H1 (cell line): ENCODE results near the gene TRAF3. TPM values are rescaled to one million over a fixed set of nuclear protein-coding genes. Genes with fewer than 3 reads are reported as not detected.

Experiments used
- CTCF ChIA-PET: fragments of 300-600 bp; sonication (Branson Sonifier 250); formaldehyde crosslinking; loops from one replicate; lab custom pipeline; 2021; ENCODE audit not compliant: partially characterized antibody; lab: Charles Lee
- POLR2A ChIA-PET: fragments of 300-600 bp; sonication (Branson Sonifier 250); formaldehyde crosslinking; loops from one replicate; lab custom pipeline; 2021; ENCODE audit warnings: inconsistent platforms; ENCODE audit not compliant: partially characterized antibody; lab: Charles Lee
- DNase-seq, 2 experiments: peaks; one replicate each; pipeline versions ENCODE4 v3.0.0 to v3.0.0-alpha.2; 2010 to 2022; ENCODE audit warnings: low spot score in 2 of 2, low read depth in 1 of 2, mixed read lengths in 1 of 2
- FAIRE-seq: peaks from 2 replicates; lab custom pipeline; 2011; peaks lifted over from hg19 to GRCh38; lab: Jason Lieb, UNC
- H2AFZ ChIP-seq: 2 replicates; pipeline ENCODE4 v1.8.1; 2012; ENCODE audit warnings: low read length, inconsistent platforms
- H2AK5ac ChIP-seq: 2 replicates; pipeline ENCODE4 v1.6.1; 2013; ENCODE audit warnings: low read depth, low read length
- H2BK120ac ChIP-seq: replicated peaks from 2 replicates; pipeline ENCODE3; 2013; ENCODE audit warnings: low read depth, low read length, inconsistent platforms
- H2BK12ac ChIP-seq: 2 replicates; pipeline ENCODE4 v1.6.1; 2013; ENCODE audit warnings: low read depth, low read length
- H2BK15ac ChIP-seq: 2 replicates; pipeline ENCODE4 v1.6.1; 2013; ENCODE audit warnings: low read length
- H2BK20ac ChIP-seq: 2 replicates; pipeline ENCODE4 v1.6.1; 2013; ENCODE audit warnings: low read length
- H2BK5ac ChIP-seq: 2 replicates; pipeline ENCODE4 v1.6.1; 2013; ENCODE audit warnings: low read depth, low read length
- H3K14ac ChIP-seq: 2 replicates; pipeline ENCODE4 v1.6.1; 2013; ENCODE audit warnings: inconsistent platforms; ENCODE audit not compliant: insufficient read length
- H3K18ac ChIP-seq: 2 replicates; pipeline ENCODE4 v1.6.1; 2013; ENCODE audit warnings: low read length; ENCODE audit errors: extremely low read depth
- H3K23ac ChIP-seq: 2 replicates; pipeline ENCODE4 v1.6.1; 2013; ENCODE audit warnings: inconsistent platforms; ENCODE audit not compliant: insufficient read length
- H3K23me2 ChIP-seq: 2 replicates; pipeline ENCODE4 v1.6.1; 2013; ENCODE audit warnings: low read depth, low read length
- H3K27ac ChIP-seq: 2 replicates; pipeline ENCODE4 v1.6.1; 2011; ENCODE audit warnings: low read depth, low read length, inconsistent platforms
- H3K27me3 ChIP-seq, 4 experiments: replicated peaks in 1 of 4; 1 replicate in 1 of 4; 2 replicates in 3 of 4; pipeline versions ENCODE4 v1.6.1 to v1.8.1; 2011 to 2013; ENCODE audit warnings: low read length in 3 of 4, mild to moderate bottlenecking in 3 of 4, inconsistent platforms in 2 of 4, mixed read lengths in 2 of 4, moderate library complexity in 1 of 4; ENCODE audit not compliant: control insufficient read depth in 3 of 4, insufficient read depth in 3 of 4; ENCODE audit errors: extremely low read depth in 1 of 4
- H3K36me3 ChIP-seq, 4 experiments: 2 replicates each; pipeline versions ENCODE4 v1.6.1 to v1.8.1; 2011 to 2013; ENCODE audit warnings: mild to moderate bottlenecking in 4 of 4, low read length in 3 of 4, moderate library complexity in 2 of 4, control low read depth in 1 of 4, inconsistent platforms in 1 of 4; ENCODE audit not compliant: insufficient read depth in 4 of 4, control insufficient read depth in 2 of 4
- H3K4ac ChIP-seq: replicated peaks from 2 replicates; pipeline ENCODE3; 2013; ENCODE audit warnings: low read length, low read depth, mixed read lengths, inconsistent platforms; ENCODE audit not compliant: insufficient read length
- H3K4me1 ChIP-seq, 4 experiments: replicated peaks in 1 of 4; 1 replicate in 1 of 4; 2 replicates in 3 of 4; pipeline versions ENCODE4 v1.6.1 to v1.8.1; 2011 to 2013; ENCODE audit warnings: low read length in 3 of 4, inconsistent platforms in 2 of 4, mixed read lengths in 1 of 4; ENCODE audit not compliant: insufficient read depth in 4 of 4, control insufficient read depth in 3 of 4
- H3K4me2 ChIP-seq, 2 experiments: 2 replicates each; pipeline versions ENCODE4 v1.6.1 to v1.8.1; 2011 to 2013; ENCODE audit warnings: low read depth in 2 of 2, low read length in 2 of 2, control low read depth in 1 of 2, inconsistent platforms in 1 of 2, mild to moderate bottlenecking in 1 of 2; ENCODE audit not compliant: insufficient read depth in 1 of 2
- H3K4me3 ChIP-seq, 4 experiments: fragments of 200-600, 300-600 bp in 1 of 4; sonication (generic), shearing (Covaris generic), sonication (Bioruptor Twin) in 1 of 4; 2 replicates each; pipeline versions ENCODE4 v1.5.1 to v1.8.1; 2011 to 2016; ENCODE audit warnings: low read length in 4 of 4, low read depth in 3 of 4, control low read depth in 2 of 4, inconsistent platforms in 2 of 4, mild to moderate bottlenecking in 2 of 4, mixed read lengths in 1 of 4, moderate library complexity in 1 of 4; ENCODE audit not compliant: insufficient read depth in 2 of 4; ENCODE audit errors: extremely low read depth in 1 of 4
- H3K56ac ChIP-seq: replicated peaks from 2 replicates; pipeline ENCODE3; 2013; ENCODE audit warnings: low read depth, mild to moderate bottlenecking, mixed read lengths, low read length, inconsistent platforms; ENCODE audit not compliant: insufficient read length
- H3K79me1 ChIP-seq: 2 replicates; pipeline ENCODE4 v1.6.1; 2013; ENCODE audit warnings: low read depth, low read length, control low read depth
- H3K79me2 ChIP-seq, 2 experiments: 2 replicates each; pipeline versions ENCODE4 v1.6.1 to v1.8.1; 2012 to 2013; ENCODE audit warnings: low read length in 2 of 2, mild to moderate bottlenecking in 2 of 2, inconsistent platforms in 1 of 2; ENCODE audit not compliant: insufficient read depth in 2 of 2, control insufficient read depth in 1 of 2
- H3K9ac ChIP-seq, 4 experiments: replicated peaks in 1 of 4; 1 replicate in 1 of 4; 2 replicates in 3 of 4; pipeline versions ENCODE4 v1.6.1 to v1.8.1; 2011 to 2013; ENCODE audit warnings: low read depth in 3 of 4, low read length in 3 of 4, control low read depth in 2 of 4, mild to moderate bottlenecking in 2 of 4, moderate library complexity in 2 of 4, inconsistent platforms in 1 of 4; ENCODE audit errors: extremely low read depth in 1 of 4
- H3K9me3 ChIP-seq, 2 experiments: 2 replicates each; pipeline versions ENCODE4 v1.6.1 to v1.8.1; 2012 to 2013; ENCODE audit warnings: mild to moderate bottlenecking in 2 of 2, moderate library complexity in 2 of 2, control low read depth in 1 of 2, inconsistent platforms in 1 of 2, low read depth in 1 of 2, low read length in 1 of 2, mixed read lengths in 1 of 2; ENCODE audit not compliant: insufficient read depth in 2 of 2
- H4K20me1 ChIP-seq, 2 experiments: replicated peaks in 1 of 2; 2 replicates each; pipeline versions ENCODE3 to v1.8.1; 2011 to 2013; ENCODE audit warnings: inconsistent platforms in 2 of 2, low read length in 2 of 2, mild to moderate bottlenecking in 1 of 2; ENCODE audit not compliant: insufficient read depth in 2 of 2, control insufficient read depth in 1 of 2
- H4K5ac ChIP-seq: 2 replicates; pipeline ENCODE4 v1.6.1; 2013; ENCODE audit warnings: low read length, low read depth, mixed read lengths, inconsistent platforms; ENCODE audit not compliant: insufficient read length
- H4K8ac ChIP-seq: 2 replicates; pipeline ENCODE4 v1.8.0; 2013; ENCODE audit warnings: mild to moderate bottlenecking, moderate library complexity, low read length, inconsistent platforms; ENCODE audit not compliant: insufficient read depth; ENCODE audit errors: extremely low read depth
- H4K91ac ChIP-seq: replicated peaks from 2 replicates; pipeline ENCODE3; 2013; ENCODE audit warnings: low read length, mixed read lengths, inconsistent platforms; ENCODE audit not compliant: insufficient read length
- ASH2L ChIP-seq: fragments of 200-600, 300-600 bp; sonication (generic); IDR thresholded peaks from one replicate; pipeline ENCODE4 v1.7.1; 2017; ENCODE audit warnings: low read length
- E2F6 ChIP-seq: IDR thresholded peaks from 2 replicates; pipeline ENCODE4 v1.6.1; 2012; ENCODE audit warnings: inconsistent platforms
- EP300 ChIP-seq, 2 experiments: IDR thresholded peaks; 1 replicate in 1 of 2; 2 replicates in 1 of 2; pipeline ENCODE4 v1.6.1; 2011 to 2012; ENCODE audit warnings: low read depth in 2 of 2, low read length in 2 of 2, mild to moderate bottlenecking in 2 of 2, borderline replicate concordance in 1 of 2, inconsistent platforms in 1 of 2, moderate library complexity in 1 of 2
- EZH2 ChIP-seq: fragments of 200-600 bp; sonication (generic); IDR thresholded peaks from 2 replicates; pipeline ENCODE4 v1.7.1; 2012; ENCODE audit warnings: low read depth, mild to moderate bottlenecking, moderate library complexity, low read length, inconsistent platforms; ENCODE audit not compliant: severe bottlenecking
- RBBP5 ChIP-seq: IDR thresholded peaks from 2 replicates; pipeline ENCODE4 v1.7.1; 2012; ENCODE audit warnings: low read depth, mild to moderate bottlenecking, inconsistent platforms, low read length, moderate library complexity, borderline replicate concordance
- SRF ChIP-seq: IDR thresholded peaks from 2 replicates; pipeline ENCODE4 v1.6.1; 2011; ENCODE audit warnings: mild to moderate bottlenecking, low read depth, low read length, moderate library complexity
- TAF1 ChIP-seq: IDR thresholded peaks from 2 replicates; pipeline ENCODE4 v1.6.1; 2011; ENCODE audit warnings: mild to moderate bottlenecking, low read depth, low read length
- WGBS, 2 experiments: shearing (Covaris generic) in 1 of 2; methylation state at CpG; one replicate each; pipeline versions ENCODE4 v1.1.6 to v1.1.7; 2013 to 2015; ENCODE audit warnings: low lambda C conversion rate in 2 of 2, mixed read lengths in 2 of 2, inconsistent platforms in 1 of 2, low coverage in 1 of 2, missing lambda C conversion rate in 1 of 2; ENCODE audit not compliant: insufficient replicate concordance in 2 of 2, insufficient coverage in 1 of 2, insufficient read length in 1 of 2; ENCODE audit errors: extremely low coverage in 1 of 2, missing lambda C conversion rate in 1 of 2; 5-methylcytosine and 5-hydroxymethylcytosine counted together
- polyA plus RNA-seq, 7 experiments: library from polyadenylated mRNA; depleted of rRNA in 3 of 7; stranded (reverse) in 5 of 7; unstranded in 2 of 7; fragments of >200 nt in 5 of 7; fragments of 200-250 nt in 2 of 7; gene quantifications; 1 replicate in 5 of 7; 2 replicates in 1 of 7; 4 replicates in 1 of 7; pipeline versions ENCODE4 v1.2.1 to v1.2.3, GENCODE V29; 2011 to 2013; ENCODE audit warnings: missing spikeins in 2 of 7, mixed read lengths in 2 of 7
- total RNA-seq: library from RNA; stranded (reverse); fragmentation: NEBNext Ultra II Directional; extraction: Animal tissue kit (Norgen Biotek cat#: 25700); gene quantifications from 2 replicates; pipeline ENCODE4 v1.2.1, GENCODE V29; 2021

The TRAF3 gene
- total and polyA plus RNA-seq, 2 of the 8 experiments (the other 6 are each of a cell fraction or from before 2014, with no cell fraction given), result 5.8 to 12.1 TPM

DNA sequence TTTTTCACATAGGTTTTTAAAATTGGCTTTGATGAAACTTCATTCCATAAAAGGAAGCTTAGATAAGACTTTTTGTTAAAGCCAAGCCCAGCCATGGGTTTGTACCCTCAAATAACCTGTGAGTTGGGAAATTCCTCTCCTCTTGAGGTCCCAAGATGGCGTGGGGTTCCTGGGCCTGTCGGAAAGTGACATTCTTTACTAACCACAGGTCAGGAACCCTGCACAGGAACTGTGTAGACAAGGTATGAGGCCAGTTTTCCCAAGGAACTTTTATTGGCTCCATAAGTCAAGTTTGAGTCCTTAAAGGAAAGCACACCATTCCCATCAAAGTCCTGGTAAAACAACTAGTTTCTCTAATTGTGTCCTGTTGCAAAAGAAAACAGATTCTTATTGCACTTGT, 80.2 kb downstream of the TRAF3 start:
- DNase-seq, result no peak
- 100% methylated on average over 2 of the region's 2 CpGs; no CpG with 5 or more reads in 1 of the 2 experiments for WGBS, 2 experiments
- Histone ChIP-seq H4K8ac (no peak overlapping the region), H3K23ac (no peak overlapping the region), H3K9me3 (peaks cover 0 to 9% of the 10 kb centered on the region in 2 experiments; a peak in 2 of 4 replicates), H3K4me2 (no peak overlapping the region), H2AFZ (no peak overlapping the region), H3K56ac (no peak overlapping the region), H4K5ac (no peak overlapping the region), H2BK12ac (no peak overlapping the region), H3K36me3 (peaks cover 0 to 5% (median 0%) of the 10 kb centered on the region in 4 experiments; a peak in 2 of 8 replicates), H3K4me3 (no peak overlapping the region), H4K91ac (no peak overlapping the region), H2BK15ac (no peak overlapping the region), H2AK5ac (no peak overlapping the region), H3K79me2 (no peaks in the 10 kb centered on the region), H3K4me1 (no peaks in the 10 kb centered on the region), H2BK20ac (no peak overlapping the region), H3K4ac (no peak overlapping the region), H3K23me2 (no peaks in the 10 kb centered on the region), H3K27ac (no peak overlapping the region), H3K27me3 (no peaks in the 10 kb centered on the region), H3K14ac (no peak overlapping the region), H3K18ac (no peak overlapping the region), H4K20me1 (no peaks in the 10 kb centered on the region), H3K9ac (no peak overlapping the region), H3K79me1 (no peaks in the 10 kb centered on the region), H2BK120ac (no peak overlapping the region), H2BK5ac (no peak overlapping the region)
- TF ChIP-seq TAF1, result no peak
- TF ChIP-seq ASH2L, result no peak
- TF ChIP-seq EP300 (IDR thresholded peaks at IDR 0.05; ENCODE audit: borderline replicate concordance in 1 of 2, low read depth in 2 of 2, low read length in 2 of 2), result no peak
- TF ChIP-seq RBBP5, result no peak
- TF ChIP-seq EZH2, result no peak
- TF ChIP-seq SRF, result no peak
- TF ChIP-seq E2F6, result no peak
- CTCF ChIA-PET, result interaction anchor here (0.6 kb wide), 2 partner anchors 37 to 643 kb away, joined by 3 read pairs; no protein-coding TSS in a partner anchor
- FAIRE-seq, result no peak
- POLR2A ChIA-PET, result no interaction called here
